AG04450 (cell line): ENCODE results near the gene PPFIA4. TPM values are rescaled to one million over a fixed set of nuclear protein-coding genes. Genes with fewer than 3 reads are reported as not detected.

Experiments used
- CTCF ChIA-PET: fragments of 300-600, 350-600 bp; formaldehyde crosslinking; extraction: SDS; loops from one replicate; lab custom pipeline; 2022; ENCODE audit warnings: antibody characterized with exemption, inconsistent platforms; lab: Charles Lee
- POLR2A ChIA-PET: fragments of 350-600 bp; formaldehyde crosslinking; extraction: SDS; loops from one replicate; lab custom pipeline; 2021; ENCODE audit warnings: antibody characterized with exemption, inconsistent platforms; lab: Yijun Ruan, JAX
- DNase-seq: peaks from one replicate; pipeline ENCODE4 v3.0.0-alpha.2; 2011; ENCODE audit warnings: low read depth, low spot score
- H3K27ac ChIP-seq: one replicate; pipeline ENCODE4 v1.5.1; 2012; ENCODE audit warnings: low read depth, low read length, control low read depth
- H3K27me3 ChIP-seq: one replicate; pipeline ENCODE4 v1.6.0; 2012; ENCODE audit warnings: low read length; ENCODE audit not compliant: control insufficient read depth, insufficient read depth
- H3K4me3 ChIP-seq: 2 replicates; pipeline ENCODE4 v1.5.1; 2011; ENCODE audit warnings: mild to moderate bottlenecking, low read depth, low read length, control low read depth
- H3K9me3 ChIP-seq: 2 replicates; pipeline ENCODE4 v1.5.1; 2012; ENCODE audit warnings: low read length; ENCODE audit not compliant: control insufficient read depth, insufficient read depth
- polyA plus RNA-seq: library from polyadenylated mRNA; depleted of rRNA; stranded (reverse); fragments of >200 nt; gene quantifications from 2 replicates; pipeline ENCODE4 v1.2.3, GENCODE V29; 2011
- TF ChIP-seq, protein P1 (sequence below): IDR thresholded peaks from 2 replicates; pipeline ENCODE4 v1.5.1; 2011; ENCODE audit warnings: low read depth, low read length, control low read depth, inconsistent platforms

The PPFIA4 gene
- polyA plus RNA-seq, 1 experiment = 0.82 TPM

DNA sequence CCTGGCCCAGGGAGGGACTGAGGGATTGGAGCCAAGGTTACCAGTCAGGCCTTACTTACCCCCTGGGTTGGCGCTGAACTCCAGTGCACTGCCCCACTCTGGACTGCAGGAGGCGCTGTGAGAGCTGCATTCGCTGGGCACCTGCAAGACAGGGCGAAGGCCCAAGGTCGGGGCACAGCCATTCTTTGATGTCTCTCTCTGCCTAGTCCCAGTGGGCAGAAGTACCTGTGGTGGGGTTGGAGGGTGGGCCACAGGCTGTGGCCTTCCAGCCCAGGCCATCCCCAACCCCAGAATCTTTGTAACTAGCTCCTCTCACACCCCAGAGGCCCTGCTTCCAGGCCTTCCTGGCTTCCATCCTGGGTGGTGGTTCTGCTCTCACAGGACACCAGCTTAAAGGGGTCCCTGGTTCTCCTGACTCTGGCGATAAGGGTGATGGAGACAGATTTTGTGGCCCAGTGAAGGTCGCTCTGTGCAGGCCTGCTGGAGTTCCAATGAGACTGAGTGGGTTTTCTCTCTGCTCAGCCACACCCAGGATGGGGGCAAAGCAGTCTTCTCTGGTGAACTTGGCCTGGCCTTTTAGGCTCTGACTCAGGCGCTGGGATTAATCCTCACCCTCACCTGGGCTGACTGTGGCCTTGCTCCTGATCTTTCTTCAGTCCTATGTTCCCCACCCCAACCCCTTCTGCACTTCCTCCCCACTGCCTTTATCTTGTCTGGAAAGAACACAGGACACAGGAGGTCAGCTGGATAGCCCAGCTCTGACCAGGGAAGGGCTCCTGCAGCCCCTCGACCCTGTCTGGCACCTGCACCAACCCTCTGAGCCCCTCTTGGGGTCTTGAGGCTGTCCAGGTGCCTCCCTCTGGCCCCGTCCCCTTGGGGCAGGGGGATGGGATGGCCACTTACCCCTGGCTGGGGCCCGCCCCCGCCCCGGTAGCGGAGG, 58.6 kb downstream of the PPFIA4 start:
- ChIA-PET POLR2A (no interaction called here), CTCF (interaction anchor here (0.8 to 1.9 kb wide), 2 partner anchors 28 to 183 kb away, joined by 3 to 9 read pairs; no protein-coding TSS in a partner anchor)

DNA sequence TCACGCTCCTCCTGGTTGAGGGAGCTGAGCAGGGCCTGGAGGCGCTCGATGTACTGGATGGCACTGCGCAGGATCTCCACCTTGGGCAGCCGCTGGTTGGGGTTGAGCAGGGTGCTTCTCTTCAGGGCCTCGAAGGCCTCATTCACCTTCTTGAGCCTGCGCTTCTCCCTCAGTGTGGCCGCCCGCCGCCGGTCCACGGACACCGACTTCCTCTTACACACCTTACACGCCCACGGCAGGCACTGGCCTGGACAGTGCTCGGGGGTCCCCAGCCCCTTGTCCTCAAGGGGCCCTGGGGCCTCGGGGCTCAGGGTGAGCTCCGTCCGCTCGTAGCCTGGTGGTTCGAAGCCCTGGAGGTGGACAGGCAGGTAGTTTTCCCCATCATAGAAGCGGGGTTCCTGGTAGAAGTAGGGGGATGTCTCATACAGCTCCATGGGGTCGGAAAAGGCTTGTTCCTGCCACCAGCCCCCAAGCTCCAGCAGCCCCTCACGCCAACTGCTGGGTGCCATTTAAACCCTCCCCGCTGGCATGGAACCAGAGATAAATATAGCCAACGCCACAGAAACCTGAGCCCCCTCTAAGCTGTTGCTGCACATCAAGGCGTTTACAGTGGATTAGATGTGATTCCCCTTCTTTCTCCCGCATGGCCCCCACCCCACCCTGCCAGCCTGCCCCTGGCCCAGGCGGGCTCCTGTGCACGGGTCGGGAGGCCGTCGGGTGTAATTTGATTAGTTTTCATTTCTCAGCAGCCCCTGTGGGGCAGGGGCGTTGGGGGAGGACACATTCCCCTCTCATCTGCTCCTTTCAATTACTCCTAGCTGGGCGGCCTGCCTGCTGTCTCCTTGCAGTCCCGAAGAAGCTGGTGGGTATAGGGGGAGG, 59.5 kb downstream of the PPFIA4 start, which contains the start of gene MYOG:
Gene MYOG, minus strand, starts transcription at position 485 of the 879 bp plus-strand sequence. Its CDS starts 51 bp downstream, at position 434.
- peaks cover 55% of the 10 kb centered on the region for H3K27me3 ChIP-seq
- TF ChIP-seq, protein P1, sequence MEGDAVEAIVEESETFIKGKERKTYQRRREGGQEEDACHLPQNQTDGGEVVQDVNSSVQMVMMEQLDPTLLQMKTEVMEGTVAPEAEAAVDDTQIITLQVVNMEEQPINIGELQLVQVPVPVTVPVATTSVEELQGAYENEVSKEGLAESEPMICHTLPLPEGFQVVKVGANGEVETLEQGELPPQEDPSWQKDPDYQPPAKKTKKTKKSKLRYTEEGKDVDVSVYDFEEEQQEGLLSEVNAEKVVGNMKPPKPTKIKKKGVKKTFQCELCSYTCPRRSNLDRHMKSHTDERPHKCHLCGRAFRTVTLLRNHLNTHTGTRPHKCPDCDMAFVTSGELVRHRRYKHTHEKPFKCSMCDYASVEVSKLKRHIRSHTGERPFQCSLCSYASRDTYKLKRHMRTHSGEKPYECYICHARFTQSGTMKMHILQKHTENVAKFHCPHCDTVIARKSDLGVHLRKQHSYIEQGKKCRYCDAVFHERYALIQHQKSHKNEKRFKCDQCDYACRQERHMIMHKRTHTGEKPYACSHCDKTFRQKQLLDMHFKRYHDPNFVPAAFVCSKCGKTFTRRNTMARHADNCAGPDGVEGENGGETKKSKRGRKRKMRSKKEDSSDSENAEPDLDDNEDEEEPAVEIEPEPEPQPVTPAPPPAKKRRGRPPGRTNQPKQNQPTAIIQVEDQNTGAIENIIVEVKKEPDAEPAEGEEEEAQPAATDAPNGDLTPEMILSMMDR = no peak
- CTCF ChIA-PET = interaction anchor here (0.8 to 1.0 kb wide), 2 partner anchors 130 to 181 kb away, joined by 3 read pairs; no protein-coding TSS in a partner anchor
- POLR2A ChIA-PET = no interaction called here
- H3K4me3 ChIP-seq = no peak within 1 kb of the TSS
- no peak for DNase-seq
- no peak within 1 kb of the TSS for H3K27ac ChIP-seq
- no peaks in the 10 kb centered on the region for H3K9me3 ChIP-seq

More for the DNA sequence above, 58.6 kb downstream of the PPFIA4 start:
- Histone ChIP-seq H3K4me3 (no peak overlapping the region), H3K9me3 (no peaks in the 10 kb centered on the region), H3K27me3 (peaks cover 58% of the 10 kb centered on the region), H3K27ac (no peak overlapping the region)
- TF ChIP-seq, protein P1 = peak; percentile 33
- DNase-seq = no peak

DNA sequence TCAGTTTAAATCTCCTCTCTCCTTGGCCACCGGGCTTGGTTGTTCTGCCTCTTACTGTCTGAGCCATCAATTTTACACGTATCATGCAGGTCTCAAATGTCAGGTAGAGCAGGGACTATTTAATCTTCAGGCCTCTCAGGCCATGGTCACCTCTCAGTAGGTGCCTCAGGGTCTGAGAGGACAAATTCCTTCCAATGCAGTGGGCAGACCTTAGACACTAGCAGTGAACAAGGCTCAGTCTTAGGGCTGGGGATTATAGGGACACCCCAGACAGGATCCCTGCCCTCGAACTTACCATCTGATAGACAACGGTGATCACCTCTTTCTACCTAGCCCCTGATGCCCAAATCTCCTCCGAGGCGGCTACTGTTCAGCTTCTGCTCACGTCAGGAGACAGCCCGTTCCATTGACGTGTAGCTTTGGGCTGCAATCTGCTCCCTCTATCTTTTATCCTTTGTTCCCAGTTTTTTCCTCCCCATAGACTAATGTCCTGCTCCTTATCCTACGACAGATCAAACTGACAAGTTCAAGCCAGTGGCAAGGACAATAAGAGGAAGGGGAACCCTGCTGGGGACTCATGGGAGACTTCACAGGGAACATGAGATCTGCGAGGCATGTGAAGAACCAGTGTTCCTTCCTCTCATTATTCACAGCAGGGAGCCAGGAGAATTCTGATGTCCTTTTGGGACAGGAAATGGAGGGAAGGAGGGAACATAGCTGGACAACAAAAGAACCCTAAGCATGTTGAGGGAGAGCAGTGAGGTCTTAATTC, 60.9 kb downstream of the PPFIA4 start:
- Histone ChIP-seq H3K27me3 (peaks cover 56% of the 10 kb centered on the region), H3K27ac (no peak overlapping the region), H3K4me3 (no peak overlapping the region), H3K9me3 (no peaks in the 10 kb centered on the region)
- CTCF ChIA-PET = interaction anchor here (1.0 kb wide), 1 partner anchor 179 kb away, joined by 3 read pairs; no protein-coding TSS in a partner anchor
- no peak for DNase-seq
- POLR2A ChIA-PET = no interaction called here
- TF ChIP-seq, protein P1 = no peak

DNA sequence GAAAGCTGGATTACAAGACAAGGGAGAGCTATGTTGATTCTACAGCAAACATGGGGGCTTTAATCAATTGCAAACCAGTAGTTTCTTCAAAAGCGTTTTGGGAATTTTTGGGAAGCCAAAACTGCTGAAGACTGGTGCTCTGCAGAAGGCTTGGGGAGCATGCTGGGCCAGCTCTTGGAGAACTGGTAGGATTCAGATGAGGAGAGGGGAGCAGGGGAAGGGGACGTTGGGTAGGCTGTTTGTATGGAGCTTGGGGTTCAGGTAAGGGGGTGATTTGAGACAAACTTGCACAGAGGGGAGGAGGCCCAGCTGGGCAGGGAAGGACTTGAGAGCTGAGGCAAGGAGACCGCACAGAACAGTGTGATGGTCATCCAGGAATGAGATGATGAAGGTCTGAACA, 62.1 kb downstream of the PPFIA4 start:
- Histone ChIP-seq H3K4me3 (no peak overlapping the region), H3K27ac (no peak overlapping the region), H3K9me3 (no peaks in the 10 kb centered on the region), H3K27me3 (peaks cover 56% of the 10 kb centered on the region)
- ChIA-PET POLR2A (no interaction called here), CTCF (no interaction called here)
- no peak for DNase-seq
- TF ChIP-seq, protein P1 = no peak
